ENCODE measurements around the gene ZNF333. TPM values are rescaled to one million over a fixed set of nuclear protein-coding genes. Genes with fewer than 3 reads are reported as not detected.

ZNF333 gene
- polyA plus RNA-seq, 1 donor from 2014 or later: 67.6 TPM

DNA sequence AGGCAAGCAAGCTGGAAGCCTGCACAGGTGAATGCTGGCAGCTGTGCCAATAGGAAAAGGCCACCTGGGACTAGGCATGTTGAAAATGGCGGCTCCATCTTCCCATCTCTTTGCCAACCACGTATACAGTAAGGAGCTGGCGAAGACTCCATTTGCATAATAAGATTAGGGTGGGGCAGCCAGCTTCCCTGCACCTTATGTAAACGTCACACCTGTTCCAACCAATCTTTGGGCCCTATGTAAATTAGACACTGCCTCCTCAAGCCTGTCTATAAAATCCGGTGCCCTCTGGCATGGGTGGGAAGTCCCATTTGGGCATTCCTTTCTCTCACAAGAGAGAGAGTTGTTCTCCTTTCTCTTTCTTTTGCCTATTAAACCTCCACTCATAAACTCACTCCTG is 71.8 kb downstream of the ZNF333 start:
- no peak overlapping the region for H3K9ac ChIP-seq (ENCODE audit: low read length)
- H3K9me3 ChIP-seq (ENCODE audit: low read length): no peaks in the 10 kb centered on the region
- no peak overlapping the region for H3K4me3 ChIP-seq (ENCODE audit: low read length)
- TF ChIP-seq TAF1 (IDR thresholded peaks at IDR 0.05; ENCODE audit: low read depth): no peak
- no peak overlapping the region for H3K4me2 ChIP-seq (ENCODE audit: low read length)
- no peak overlapping the region for H2AFZ ChIP-seq (ENCODE audit: low read depth, low read length)
- no peaks in the 10 kb centered on the region for H3K36me3 ChIP-seq (ENCODE audit: insufficient read depth, low read length)
- H3K79me2 ChIP-seq (replicated peaks; ENCODE audit: insufficient read depth, low read length): no peaks in the 10 kb centered on the region
- no peaks in the 10 kb centered on the region for H4K20me1 ChIP-seq (ENCODE audit: insufficient read depth)
- no peak overlapping the region for H3K27ac ChIP-seq (ENCODE audit: low read length)
- H3K27me3 ChIP-seq (ENCODE audit: insufficient read depth, low read depth, low read length): no peaks in the 10 kb centered on the region
- no peaks in the 10 kb centered on the region for H3K9me2 ChIP-seq (ENCODE audit: insufficient read depth, low read length)
- no peaks in the 10 kb centered on the region for H3F3A ChIP-seq (ENCODE audit: insufficient read depth, low read length, poor library complexity, severe bottlenecking)

DNA sequence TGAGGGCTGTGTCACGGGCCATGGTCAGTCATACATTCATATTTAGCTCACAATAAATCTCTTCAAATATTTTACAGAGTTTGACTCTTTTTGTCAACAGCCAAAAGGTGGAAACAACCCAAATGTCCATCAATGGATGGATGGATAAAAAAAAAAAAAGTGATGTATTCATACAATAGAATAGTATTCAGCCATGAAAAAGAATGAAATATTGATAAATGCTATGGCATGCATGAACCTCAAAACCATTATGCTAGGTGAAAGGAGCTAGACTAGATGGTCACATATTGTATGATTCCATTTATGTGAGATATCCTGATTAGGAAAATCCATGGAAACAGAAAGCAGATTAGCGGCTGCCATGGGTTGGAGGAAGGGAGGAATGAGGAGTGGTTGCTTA is 72.3 kb downstream of the ZNF333 start:
- Histone ChIP-seq H4K20me1 (ENCODE audit: insufficient read depth) (no peaks in the 10 kb centered on the region), H3K79me2 (replicated peaks; ENCODE audit: insufficient read depth, low read length) (no peaks in the 10 kb centered on the region), H2AFZ (ENCODE audit: low read depth, low read length) (no peak overlapping the region), H3K9me3 (ENCODE audit: low read length) (no peaks in the 10 kb centered on the region), H3K4me2 (ENCODE audit: low read length) (no peak overlapping the region), H3K36me3 (ENCODE audit: insufficient read depth, low read length) (no peaks in the 10 kb centered on the region), H3F3A (ENCODE audit: insufficient read depth, low read length, poor library complexity, severe bottlenecking) (no peaks in the 10 kb centered on the region), H3K27me3 (ENCODE audit: insufficient read depth, low read depth, low read length) (no peaks in the 10 kb centered on the region), H3K9me2 (ENCODE audit: insufficient read depth, low read length) (no peaks in the 10 kb centered on the region), H3K27ac (ENCODE audit: low read length) (no peak overlapping the region), H3K4me3 (ENCODE audit: low read length) (no peak overlapping the region), H3K9ac (ENCODE audit: low read length) (no peak overlapping the region)
- no peak for TF ChIP-seq TAF1 (IDR thresholded peaks at IDR 0.05; ENCODE audit: low read depth)
- TF ChIP-seq MXI1 (conservative IDR thresholded peaks at IDR 0.05; ENCODE audit: poor library complexity, severe bottlenecking): no peak
- no peak for TF ChIP-seq RAD21 (conservative IDR thresholded peaks at IDR 0.05)
- no peak for TF ChIP-seq POLR2AphosphoS5 (IDR thresholded peaks at IDR 0.05)
- TF ChIP-seq EZH2 (IDR thresholded peaks at IDR 0.05; ENCODE audit: borderline replicate concordance, insufficient read depth, low read length, poor library complexity, severe bottlenecking): no peak
- no peak for TF ChIP-seq SMC3 (conservative IDR thresholded peaks at IDR 0.05; ENCODE audit: poor library complexity)
- TF ChIP-seq, protein P1, sequence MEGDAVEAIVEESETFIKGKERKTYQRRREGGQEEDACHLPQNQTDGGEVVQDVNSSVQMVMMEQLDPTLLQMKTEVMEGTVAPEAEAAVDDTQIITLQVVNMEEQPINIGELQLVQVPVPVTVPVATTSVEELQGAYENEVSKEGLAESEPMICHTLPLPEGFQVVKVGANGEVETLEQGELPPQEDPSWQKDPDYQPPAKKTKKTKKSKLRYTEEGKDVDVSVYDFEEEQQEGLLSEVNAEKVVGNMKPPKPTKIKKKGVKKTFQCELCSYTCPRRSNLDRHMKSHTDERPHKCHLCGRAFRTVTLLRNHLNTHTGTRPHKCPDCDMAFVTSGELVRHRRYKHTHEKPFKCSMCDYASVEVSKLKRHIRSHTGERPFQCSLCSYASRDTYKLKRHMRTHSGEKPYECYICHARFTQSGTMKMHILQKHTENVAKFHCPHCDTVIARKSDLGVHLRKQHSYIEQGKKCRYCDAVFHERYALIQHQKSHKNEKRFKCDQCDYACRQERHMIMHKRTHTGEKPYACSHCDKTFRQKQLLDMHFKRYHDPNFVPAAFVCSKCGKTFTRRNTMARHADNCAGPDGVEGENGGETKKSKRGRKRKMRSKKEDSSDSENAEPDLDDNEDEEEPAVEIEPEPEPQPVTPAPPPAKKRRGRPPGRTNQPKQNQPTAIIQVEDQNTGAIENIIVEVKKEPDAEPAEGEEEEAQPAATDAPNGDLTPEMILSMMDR (IDR thresholded peaks at IDR 0.05; ENCODE audit: poor library complexity, severe bottlenecking): no peak
- TF ChIP-seq, protein P2, sequence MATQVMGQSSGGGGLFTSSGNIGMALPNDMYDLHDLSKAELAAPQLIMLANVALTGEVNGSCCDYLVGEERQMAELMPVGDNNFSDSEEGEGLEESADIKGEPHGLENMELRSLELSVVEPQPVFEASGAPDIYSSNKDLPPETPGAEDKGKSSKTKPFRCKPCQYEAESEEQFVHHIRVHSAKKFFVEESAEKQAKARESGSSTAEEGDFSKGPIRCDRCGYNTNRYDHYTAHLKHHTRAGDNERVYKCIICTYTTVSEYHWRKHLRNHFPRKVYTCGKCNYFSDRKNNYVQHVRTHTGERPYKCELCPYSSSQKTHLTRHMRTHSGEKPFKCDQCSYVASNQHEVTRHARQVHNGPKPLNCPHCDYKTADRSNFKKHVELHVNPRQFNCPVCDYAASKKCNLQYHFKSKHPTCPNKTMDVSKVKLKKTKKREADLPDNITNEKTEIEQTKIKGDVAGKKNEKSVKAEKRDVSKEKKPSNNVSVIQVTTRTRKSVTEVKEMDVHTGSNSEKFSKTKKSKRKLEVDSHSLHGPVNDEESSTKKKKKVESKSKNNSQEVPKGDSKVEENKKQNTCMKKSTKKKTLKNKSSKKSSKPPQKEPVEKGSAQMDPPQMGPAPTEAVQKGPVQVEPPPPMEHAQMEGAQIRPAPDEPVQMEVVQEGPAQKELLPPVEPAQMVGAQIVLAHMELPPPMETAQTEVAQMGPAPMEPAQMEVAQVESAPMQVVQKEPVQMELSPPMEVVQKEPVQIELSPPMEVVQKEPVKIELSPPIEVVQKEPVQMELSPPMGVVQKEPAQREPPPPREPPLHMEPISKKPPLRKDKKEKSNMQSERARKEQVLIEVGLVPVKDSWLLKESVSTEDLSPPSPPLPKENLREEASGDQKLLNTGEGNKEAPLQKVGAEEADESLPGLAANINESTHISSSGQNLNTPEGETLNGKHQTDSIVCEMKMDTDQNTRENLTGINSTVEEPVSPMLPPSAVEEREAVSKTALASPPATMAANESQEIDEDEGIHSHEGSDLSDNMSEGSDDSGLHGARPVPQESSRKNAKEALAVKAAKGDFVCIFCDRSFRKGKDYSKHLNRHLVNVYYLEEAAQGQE (IDR thresholded peaks at IDR 0.05; ENCODE audit: borderline replicate concordance): no peak
- no peak for TF ChIP-seq EP300 (conservative IDR thresholded peaks at IDR 0.05; ENCODE audit: poor library complexity, severe bottlenecking)

All from neural cell (in vitro differentiated cells).